Tibial nerve (tissue), 4 donors: ENCODE results near the gene FAM184A.

Experiments used
- CTCF ChIP-seq, 5 experiments: fragments of 200-600 bp in 3 of 5; fragments of 450-650 bp in 2 of 5; sonication (generic) in 3 of 5; IDR thresholded peaks; one replicate each; pipeline ENCODE4 v1.5.1; 2016 to 2019; ENCODE audit warnings: antibody characterized with exemption in 5 of 5, mild to moderate bottlenecking in 3 of 5, moderate library complexity in 2 of 5
- EP300 ChIP-seq, 2 donors: sonication (generic); formaldehyde crosslinking; IDR thresholded peaks; one replicate each; pipeline ENCODE4 v1.6.1; 2017; ENCODE audit warnings: antibody characterized with exemption in 2 of 2, mild to moderate bottlenecking in 1 of 2
- POLR2A ChIP-seq, 2 donors: fragments of 450-650 bp; IDR thresholded peaks; one replicate each; pipeline ENCODE4 v1.6.1; 2017; ENCODE audit warnings: antibody characterized with exemption in 2 of 2, mild to moderate bottlenecking in 2 of 2, moderate library complexity in 2 of 2

DNA sequence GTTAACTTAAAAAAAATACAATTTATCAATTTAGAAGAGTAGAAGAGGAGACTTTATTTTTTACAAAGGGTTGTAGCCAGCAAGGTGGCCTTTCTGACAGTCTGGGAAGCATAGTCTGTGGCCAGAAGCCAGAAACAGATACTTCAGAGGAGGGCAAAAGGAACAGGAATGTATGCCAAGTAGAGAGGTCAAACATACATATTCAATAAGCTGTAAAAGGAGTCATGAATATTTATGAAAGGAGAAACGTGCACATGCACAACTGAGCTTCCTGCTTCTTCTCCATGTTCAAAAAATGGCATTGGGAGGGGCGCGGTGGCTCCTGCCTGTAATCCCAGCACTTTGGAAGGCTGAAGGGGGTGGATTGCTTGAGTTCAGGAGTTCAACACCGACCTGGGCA, 43.9 kb upstream of the FAM184A start:
- TF ChIP-seq CTCF (IDR thresholded peaks at IDR 0.05) = no peak
- no peak for TF ChIP-seq EP300 (IDR thresholded peaks at IDR 0.05)
- TF ChIP-seq POLR2A (IDR thresholded peaks at IDR 0.05) = no peak
